Hippocampal formation (tissue), 2 donors: ENCODE results near the gene RUNX3.
"Not testable (repeated sequence)": the region's sequence is repeated elsewhere in the genome, so short reads cannot be mapped to it uniquely, and the experiment has no call there.

ENCODE experiments used
- DNase-seq, 2 donors: peaks; one replicate each; lab custom pipeline; 2025; lab: John Stamatoyannopoulos, UW

The RUNX3 gene

DNA sequence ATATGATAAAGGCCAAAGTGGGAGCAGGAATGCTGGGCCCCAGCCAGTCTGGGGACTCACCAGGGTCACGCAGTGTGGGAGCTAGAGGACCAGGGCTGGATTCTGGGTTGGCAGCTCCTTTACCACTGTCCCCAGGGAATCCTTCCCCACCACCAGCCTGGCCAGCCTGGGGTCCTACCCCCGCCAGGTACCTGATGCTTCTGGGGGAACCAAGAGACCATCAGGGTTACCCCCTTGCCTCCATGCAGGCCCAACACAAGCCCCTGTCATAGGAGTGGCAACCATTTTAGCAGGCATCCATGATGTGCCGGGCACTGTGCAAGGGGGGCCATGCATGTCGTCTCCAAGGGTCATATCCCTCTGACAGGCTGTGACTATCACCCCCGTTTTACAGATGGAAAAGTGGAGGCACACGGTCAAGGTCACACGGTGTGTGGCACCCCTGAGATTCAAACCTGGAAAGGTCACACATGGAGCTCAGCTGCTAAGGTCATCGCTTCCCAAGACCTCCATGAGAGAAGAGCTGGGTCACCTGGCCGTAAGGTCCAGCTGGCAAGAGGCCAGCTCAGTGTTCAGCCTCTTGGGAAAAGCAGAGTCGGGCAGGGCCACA lies 16.4 kb downstream of the RUNX3 start:
- no peak for DNase-seq

- DNase-seq, result no peak
Measured at GRCh38 chr1:24913274-24913604, 16.8 kb downstream of the RUNX3 start.

GRCh38 chr1:24912376-24913273 lies 17.5 kb downstream of the RUNX3 start:
- no peak for DNase-seq

DNA sequence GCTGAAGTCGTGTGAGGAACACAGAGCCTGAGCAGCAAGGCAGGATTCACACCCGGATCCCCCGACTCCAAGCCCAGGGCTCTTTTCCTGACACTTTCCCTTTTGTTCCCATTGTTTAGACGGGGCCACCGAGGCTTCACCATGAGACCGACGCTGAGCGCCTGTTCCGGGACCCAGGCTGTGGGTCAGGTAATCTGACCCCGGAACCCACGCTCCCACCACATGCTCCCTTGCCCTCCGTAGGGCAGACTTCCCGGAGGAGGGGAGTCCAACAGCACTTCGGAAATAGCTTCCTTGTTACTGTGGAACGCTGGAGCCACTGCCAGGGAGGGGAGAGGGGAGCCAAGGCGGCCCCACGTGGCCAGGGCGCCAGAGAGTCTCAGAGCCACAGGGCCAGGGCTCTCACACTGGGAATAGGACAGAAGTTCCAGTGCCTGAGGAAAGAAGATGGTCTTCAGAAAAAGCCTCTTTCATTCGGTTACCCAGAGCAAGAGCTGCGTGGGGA lies 18.4 kb downstream of the RUNX3 start:
- peak in 1 of 2 donors; percentile 9 for DNase-seq

GRCh38 chr1:24910751-24911650 lies 19.1 kb downstream of the RUNX3 start:
- no peak for DNase-seq

DNA sequence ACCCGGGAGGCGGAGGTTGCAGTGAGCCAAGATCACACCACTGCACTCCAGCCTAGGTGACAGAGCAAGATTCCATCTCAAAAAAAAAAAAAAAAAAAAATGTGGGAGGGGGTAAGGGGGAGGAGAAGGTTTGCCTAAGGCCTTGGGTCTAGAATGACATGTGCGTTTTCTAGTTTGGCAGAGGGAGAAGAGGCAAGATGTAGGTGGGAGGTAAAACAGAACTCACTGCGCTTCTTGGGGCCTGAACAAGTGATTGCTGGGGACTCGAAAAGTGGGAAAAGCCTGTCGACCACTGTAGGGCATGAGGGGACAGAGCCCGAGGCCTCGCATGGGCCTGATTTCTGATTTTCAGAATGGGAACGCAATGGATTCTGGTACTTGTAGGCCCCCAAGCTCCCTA lies 19.9 kb downstream of the RUNX3 start:
- DNase-seq, result no peak

DNA sequence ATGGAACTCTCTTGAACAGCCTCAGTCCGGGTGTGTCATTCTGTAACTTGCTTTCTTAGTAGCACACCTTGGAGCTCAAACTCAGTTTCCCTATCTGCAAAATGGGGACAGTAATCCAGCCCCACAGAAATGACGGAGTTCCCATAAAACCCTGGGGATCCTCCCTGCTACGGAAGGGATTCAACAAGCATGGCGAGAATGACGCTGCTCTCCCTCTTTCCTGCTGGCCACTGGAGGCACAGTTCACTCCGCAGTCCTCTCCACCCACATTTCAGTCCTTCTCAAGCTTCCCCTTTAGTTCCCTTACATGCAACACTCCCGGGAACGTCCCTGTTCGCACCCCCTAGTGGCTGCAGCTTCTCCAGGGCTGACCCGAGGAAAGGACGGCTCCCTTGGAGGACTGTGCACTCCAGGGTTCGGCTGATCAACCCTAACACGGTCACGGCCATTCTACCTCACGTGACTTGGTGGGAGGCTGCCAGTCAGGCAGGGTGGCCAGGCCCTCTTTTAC lies 20.6 kb downstream of the RUNX3 start:
- DNase-seq, result peak in 1 of 2 donors; percentile 6

DNA sequence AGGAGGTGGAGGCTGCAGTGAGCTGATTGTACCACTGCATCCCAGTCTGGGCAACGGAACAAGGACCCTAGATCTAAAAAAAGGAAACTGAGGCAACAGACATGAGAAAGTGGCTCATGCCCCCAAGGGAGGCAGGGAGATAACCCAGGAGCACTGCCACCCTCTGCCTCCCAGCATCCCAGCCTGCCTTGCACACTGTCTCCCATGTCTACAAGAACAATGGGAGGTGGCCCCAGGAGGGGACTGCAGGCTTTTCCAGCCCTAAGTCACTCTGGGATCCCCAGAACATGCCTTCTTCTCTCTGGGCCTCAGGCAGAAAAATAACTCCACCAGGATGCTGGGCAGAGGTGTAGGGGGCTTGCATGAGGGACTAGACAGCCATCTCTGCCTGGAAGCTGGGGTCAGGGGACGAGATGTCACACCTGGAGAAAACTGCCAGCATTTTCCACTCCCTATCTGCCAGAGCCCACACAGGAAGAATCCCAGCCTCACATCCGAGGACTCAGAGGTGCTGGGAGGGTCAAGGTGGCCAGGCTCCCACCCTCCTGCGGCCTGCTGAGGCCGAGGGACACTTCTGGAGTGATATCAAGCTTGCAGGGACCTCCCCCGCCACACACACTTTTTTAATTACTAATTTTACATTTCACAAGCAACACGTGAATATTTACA lies 21.4 kb downstream of the RUNX3 start:
- no peak for DNase-seq

DNA sequence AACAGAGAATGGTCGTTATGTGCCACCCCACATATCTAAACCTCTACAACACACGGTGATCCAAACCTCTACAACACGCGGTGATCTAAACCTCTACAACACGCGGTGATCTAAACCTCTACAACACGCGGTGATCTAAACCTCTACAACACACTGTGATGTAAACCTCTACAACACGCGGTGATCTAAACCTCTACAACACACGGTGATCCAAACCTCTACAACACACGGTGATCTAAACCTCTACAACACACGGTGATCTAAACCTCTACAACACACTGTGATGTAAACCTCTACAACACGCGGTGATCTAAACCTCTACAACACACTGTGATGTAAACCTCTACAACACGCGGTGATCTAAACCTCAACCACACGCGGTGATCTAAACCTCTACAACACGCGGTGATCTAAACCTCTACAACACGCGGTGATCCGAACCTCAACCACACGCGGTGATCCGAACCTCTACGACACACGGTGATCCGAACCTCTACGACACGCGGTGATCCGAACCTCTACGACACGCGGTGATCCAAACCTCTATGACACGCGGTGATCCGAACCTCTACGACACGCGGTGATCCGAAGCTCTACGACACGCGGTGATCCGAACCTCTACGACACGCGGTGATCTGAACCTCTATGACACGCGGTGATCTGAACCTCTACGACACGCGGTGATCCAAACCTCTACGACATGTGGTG lies 22.3 kb downstream of the RUNX3 start:
- not testable (repeated sequence) for DNase-seq

DNA sequence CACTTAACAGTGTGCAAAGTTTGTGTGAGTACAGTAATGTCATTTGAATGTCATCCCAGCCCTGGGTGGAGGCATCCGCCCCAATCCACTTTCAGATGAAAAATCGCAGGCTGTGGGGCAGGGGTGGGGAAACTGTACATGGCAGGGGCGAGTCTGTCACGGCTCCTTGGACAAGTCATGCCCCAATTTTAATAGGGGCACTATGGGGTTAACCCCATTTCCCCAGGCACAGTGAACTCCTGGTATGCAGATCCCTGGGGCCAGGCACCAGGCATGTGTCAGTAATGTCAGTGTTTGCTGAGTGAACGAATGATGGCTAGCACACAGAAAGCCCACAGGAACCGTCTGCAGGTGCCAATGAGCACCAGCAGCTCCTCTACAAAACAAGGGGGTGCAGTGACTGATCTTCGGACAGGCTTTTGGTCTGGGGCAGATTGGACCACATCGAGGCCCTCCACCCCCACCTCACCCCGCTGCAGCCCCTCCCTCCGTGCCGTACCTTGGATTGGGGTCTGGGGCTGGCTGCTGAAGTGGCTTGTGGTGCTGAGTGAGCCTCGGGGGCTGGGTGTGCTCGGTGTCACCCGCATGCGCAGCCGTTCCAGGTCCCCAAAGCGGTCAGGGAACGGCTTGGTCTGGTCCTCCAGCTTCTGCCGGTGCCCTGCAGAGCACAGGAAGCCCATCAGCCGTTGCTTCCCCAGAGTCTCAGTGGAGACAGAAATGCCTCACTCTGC lies 23.2 kb downstream of the RUNX3 start:
- DNase-seq, result no peak

DNA sequence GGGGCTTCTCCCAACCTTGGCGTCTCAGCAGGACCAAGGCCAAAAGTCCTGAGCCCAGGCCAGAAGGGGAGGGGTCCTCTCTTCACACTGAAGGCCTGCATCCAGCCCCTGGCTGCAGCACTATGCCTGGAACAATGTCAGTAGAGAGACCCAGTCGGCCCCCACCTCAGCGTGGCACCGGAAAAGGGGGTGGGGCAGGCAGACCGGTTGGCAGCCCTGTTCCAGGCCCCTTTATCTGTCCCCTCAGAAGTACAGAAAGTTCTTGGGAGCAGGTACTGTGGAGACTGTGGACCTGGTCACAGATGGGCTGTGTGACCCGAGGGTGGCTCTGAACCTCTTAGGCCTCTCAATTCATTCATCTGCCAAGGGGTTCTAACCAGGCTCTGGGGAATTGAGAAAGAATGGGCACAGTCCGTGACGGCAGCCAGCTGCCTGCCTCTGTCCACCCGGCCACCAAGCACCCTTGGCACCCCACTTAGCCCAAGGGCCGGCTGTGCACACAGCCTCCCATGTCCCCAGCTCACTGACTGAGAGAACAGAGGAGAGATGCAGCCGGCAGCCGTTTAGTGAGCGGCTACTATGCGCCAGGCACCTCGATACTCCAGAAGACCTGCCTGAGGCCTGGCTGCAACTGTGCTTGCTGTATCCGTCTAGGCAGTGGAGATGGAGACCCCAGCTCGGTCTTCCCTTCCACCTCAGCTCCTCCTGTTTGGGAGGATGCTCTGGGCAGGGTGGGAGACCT lies 23.9 kb downstream of the RUNX3 start:
- no peak for DNase-seq

- no peak for DNase-seq
Measured at GRCh38 chr1:24905355-24905978, 24.6 kb downstream of the RUNX3 start.

DNA sequence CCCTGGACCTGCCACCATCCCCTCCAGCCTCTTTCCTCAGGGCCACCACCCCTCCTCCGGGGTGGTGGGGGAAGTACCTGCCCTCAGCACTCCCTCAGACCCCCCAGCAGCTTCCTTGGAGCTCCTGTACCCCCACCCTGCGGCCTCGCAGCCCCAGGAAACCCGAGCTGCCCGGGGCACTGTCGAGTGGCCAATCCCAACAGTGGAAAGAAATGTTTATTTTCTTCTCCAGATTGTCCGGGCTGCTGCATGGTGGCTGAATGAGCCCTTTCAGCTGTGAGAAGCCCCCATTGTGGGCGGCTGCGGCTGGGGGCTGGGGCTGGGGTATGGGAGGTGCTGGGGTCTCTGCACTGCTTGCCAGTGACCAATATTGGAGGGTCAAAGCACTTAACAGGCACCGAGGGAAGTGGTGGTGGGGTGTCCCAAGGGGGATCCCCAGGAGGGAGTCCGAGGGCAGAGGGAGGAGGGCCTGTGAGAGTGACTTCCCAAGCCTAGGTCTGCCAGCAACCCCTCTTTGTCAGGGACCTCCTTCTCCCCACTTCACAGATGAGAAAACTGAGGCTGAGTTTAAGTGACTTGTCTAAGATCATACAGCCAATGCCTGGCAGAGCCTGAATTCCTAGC lies 25.2 kb downstream of the RUNX3 start:
- DNase-seq, result no peak

- DNase-seq, result no peak
Measured at GRCh38 chr1:24903955-24904730, 25.9 kb downstream of the RUNX3 start.

DNA sequence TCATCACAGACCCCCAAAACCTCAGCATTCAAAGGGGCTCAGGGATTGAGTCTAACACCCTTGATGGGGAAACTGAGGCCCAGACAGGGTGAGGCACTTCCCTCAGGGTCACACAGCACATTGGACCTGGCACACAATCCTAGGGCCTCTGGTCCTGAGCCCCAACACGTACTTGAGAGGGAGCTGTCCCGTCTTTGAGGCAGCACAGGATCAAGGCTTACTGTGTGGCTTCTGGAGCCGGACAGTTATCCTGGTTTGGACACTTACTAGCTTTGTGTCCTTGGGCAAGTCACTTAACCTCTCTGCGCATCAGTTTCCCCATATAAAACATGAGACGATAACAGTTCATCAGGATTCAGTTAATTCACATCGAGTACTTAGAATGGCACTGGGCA lies 26.5 kb downstream of the RUNX3 start:
- no peak for DNase-seq

GRCh38 chr1:24903011-24903461 lies 27.0 kb downstream of the RUNX3 start:
- DNase-seq, result no peak

GRCh38 chr1:24902471-24902891 lies 27.6 kb downstream of the RUNX3 start:
- no peak for DNase-seq
